ENCODE data around the gene RPTN.

GRCh38 chr1:152159144-152159543 is at the start of gene RPTN:
- TF ChIP-seq POLR2A (IDR thresholded peaks at IDR 0.05) (no peak), CTCF (IDR thresholded peaks at IDR 0.05) (no peak)

All from upper lobe of left lung (tissue), 4 donors.